Nephron (organoid): ENCODE measurements around the gene CNTNAP2.

Experiments
- H3K27ac Mint-ChIP-seq, 3 experiments: 2 replicates each; pipeline ENCODE4 v1.8.0; 2020; ENCODE audit warnings: mixed read lengths in 3 of 3, mild to moderate bottlenecking in 2 of 3, moderate library complexity in 1 of 3
- H3K27me3 Mint-ChIP-seq: 2 replicates; pipeline ENCODE4 v1.8.0; 2021; ENCODE audit warnings: low read depth, mild to moderate bottlenecking, moderate library complexity, mixed read lengths
- H3K36me3 Mint-ChIP-seq: 2 replicates; pipeline ENCODE4 v1.8.0; 2020; ENCODE audit warnings: low read depth, mixed read lengths
- H3K4me1 Mint-ChIP-seq: 2 replicates; pipeline ENCODE4 v1.8.0; 2020; ENCODE audit warnings: mixed read lengths
- H3K4me3 Mint-ChIP-seq, 3 experiments: 2 replicates each; pipeline ENCODE4 v1.8.0; 2020; ENCODE audit warnings: mild to moderate bottlenecking in 3 of 3, mixed read lengths in 3 of 3, moderate library complexity in 2 of 3
- H3K9me3 Mint-ChIP-seq: 2 replicates; pipeline ENCODE4 v1.8.0; 2020; ENCODE audit warnings: mixed read lengths
- CTCF ChIP-seq, 3 experiments: fragments of 200-600 bp; sonication (generic); IDR thresholded peaks; one replicate each; pipeline ENCODE4 v1.5.0; 2021; ENCODE audit warnings: antibody characterized with exemption in 3 of 3; ENCODE audit not compliant: unreplicated experiment in 3 of 3

Gene CNTNAP2

GRCh38 chr7:147903536-147904218, 1787.1 kb downstream of the CNTNAP2 start:
- Mint-ChIP-seq H3K9me3 (peaks cover 4% of the 10 kb centered on the region), H3K4me1 (peaks cover 4% of the 10 kb centered on the region), H3K4me3 (no peak overlapping the region), H3K36me3 (no peaks in the 10 kb centered on the region), H3K27ac (peak overlapping the region in 2 of 3 experiments; percentile 11 to 32), H3K27me3 (no peaks in the 10 kb centered on the region)
- TF ChIP-seq CTCF (IDR thresholded peaks at IDR 0.05; ENCODE audit: unreplicated experiment in 3 of 3), result no peak

DNA sequence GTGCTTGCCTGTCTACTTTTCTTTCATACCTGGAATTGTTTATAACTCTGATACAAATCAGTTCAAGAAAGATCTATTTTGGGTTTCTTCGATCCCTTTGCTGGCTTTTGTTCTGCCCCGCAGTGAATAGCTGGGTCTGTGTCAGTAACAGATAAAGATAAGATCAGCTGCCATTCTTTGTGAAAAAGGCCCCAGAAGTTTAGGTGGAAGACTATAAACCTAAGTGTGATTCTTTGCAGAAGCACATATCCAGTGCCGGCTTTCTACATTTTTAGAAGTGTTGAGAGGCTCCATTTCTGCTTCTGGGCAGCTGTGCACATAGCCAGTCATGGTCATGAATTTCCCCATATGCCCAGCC, 1787.6 kb downstream of the CNTNAP2 start:
- Mint-ChIP-seq H3K36me3 (no peaks in the 10 kb centered on the region), H3K27me3 (no peaks in the 10 kb centered on the region), H3K9me3 (peaks cover 4% of the 10 kb centered on the region), H3K27ac (peak overlapping the region in 2 of 3 experiments; percentile 11 to 32), H3K4me1 (peaks cover 6% of the 10 kb centered on the region), H3K4me3 (no peak overlapping the region)
- no peak for TF ChIP-seq CTCF (IDR thresholded peaks at IDR 0.05; ENCODE audit: unreplicated experiment in 3 of 3)

GRCh38 chr7:147909431-147910148, 1793.0 kb downstream of the CNTNAP2 start:
- no peaks in the 10 kb centered on the region for H3K9me3 Mint-ChIP-seq
- H3K4me3 Mint-ChIP-seq, result no peak overlapping the region
- no peaks in the 10 kb centered on the region for H3K36me3 Mint-ChIP-seq
- H3K27me3 Mint-ChIP-seq, result no peaks in the 10 kb centered on the region
- H3K4me1 Mint-ChIP-seq, result peaks cover 49% of the 10 kb centered on the region
- TF ChIP-seq CTCF (IDR thresholded peaks at IDR 0.05; ENCODE audit: unreplicated experiment in 3 of 3), result no peak
- peak overlapping the region in 2 of 3 experiments; percentile 20 to 67 for H3K27ac Mint-ChIP-seq

GRCh38 chr7:147911201-147911601, 1794.6 kb downstream of the CNTNAP2 start:
- Mint-ChIP-seq H3K36me3 (no peaks in the 10 kb centered on the region), H3K27ac (peak overlapping the region; percentile 67 to 86 (median 67)), H3K9me3 (no peaks in the 10 kb centered on the region), H3K4me1 (peaks cover 49% of the 10 kb centered on the region), H3K27me3 (no peaks in the 10 kb centered on the region), H3K4me3 (no peak overlapping the region)
- no peak for TF ChIP-seq CTCF (IDR thresholded peaks at IDR 0.05; ENCODE audit: unreplicated experiment in 3 of 3)

- H3K4me3 Mint-ChIP-seq, result peak overlapping the region in 2 of 3 experiments; percentile 8 to 42
- TF ChIP-seq CTCF (IDR thresholded peaks at IDR 0.05; ENCODE audit: unreplicated experiment in 3 of 3), result no peak
- no peaks in the 10 kb centered on the region for H3K36me3 Mint-ChIP-seq
- peak overlapping the region; percentile 67 to 72 (median 68) for H3K27ac Mint-ChIP-seq
- no peaks in the 10 kb centered on the region for H3K9me3 Mint-ChIP-seq
- no peaks in the 10 kb centered on the region for H3K27me3 Mint-ChIP-seq
- H3K4me1 Mint-ChIP-seq, result peaks cover 49% of the 10 kb centered on the region
Measured at GRCh38 chr7:147912291-147912690, 1795.7 kb downstream of the CNTNAP2 start.
